GM19438 (cell line): ENCODE results near the gene MYO5B.
"Not testable (repeated sequence)": the region's sequence is repeated elsewhere in the genome, so short reads cannot be mapped to it uniquely, and the experiment has no call there.

Source experiments
- ATAC-seq: cut with Tn5 transposase; IDR thresholded peaks from one replicate; pipeline ENCODE4 v1.9.1; 2021; ENCODE audit warnings: low read depth; ENCODE audit not compliant: unreplicated experiment

The MYO5B gene

DNA sequence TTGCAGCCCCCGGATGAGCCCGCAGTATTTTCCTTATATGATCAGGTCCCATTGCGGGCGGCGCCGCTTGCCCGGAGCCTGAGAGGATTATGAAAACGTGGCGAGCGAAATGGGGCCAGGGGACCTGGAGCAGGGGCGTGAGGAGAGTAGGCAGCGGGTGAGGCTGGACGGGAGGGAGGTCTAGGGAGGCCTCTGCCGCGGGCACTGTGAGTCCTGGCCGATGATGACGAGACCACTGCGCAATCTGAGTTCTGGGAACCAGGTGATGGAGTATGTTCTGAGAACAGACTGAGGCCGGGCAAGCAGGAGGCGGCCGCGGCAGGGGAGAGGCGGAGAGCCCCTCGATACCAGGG, 380.8 kb downstream of the MYO5B start:
- ATAC-seq = peak; percentile 28

DNA sequence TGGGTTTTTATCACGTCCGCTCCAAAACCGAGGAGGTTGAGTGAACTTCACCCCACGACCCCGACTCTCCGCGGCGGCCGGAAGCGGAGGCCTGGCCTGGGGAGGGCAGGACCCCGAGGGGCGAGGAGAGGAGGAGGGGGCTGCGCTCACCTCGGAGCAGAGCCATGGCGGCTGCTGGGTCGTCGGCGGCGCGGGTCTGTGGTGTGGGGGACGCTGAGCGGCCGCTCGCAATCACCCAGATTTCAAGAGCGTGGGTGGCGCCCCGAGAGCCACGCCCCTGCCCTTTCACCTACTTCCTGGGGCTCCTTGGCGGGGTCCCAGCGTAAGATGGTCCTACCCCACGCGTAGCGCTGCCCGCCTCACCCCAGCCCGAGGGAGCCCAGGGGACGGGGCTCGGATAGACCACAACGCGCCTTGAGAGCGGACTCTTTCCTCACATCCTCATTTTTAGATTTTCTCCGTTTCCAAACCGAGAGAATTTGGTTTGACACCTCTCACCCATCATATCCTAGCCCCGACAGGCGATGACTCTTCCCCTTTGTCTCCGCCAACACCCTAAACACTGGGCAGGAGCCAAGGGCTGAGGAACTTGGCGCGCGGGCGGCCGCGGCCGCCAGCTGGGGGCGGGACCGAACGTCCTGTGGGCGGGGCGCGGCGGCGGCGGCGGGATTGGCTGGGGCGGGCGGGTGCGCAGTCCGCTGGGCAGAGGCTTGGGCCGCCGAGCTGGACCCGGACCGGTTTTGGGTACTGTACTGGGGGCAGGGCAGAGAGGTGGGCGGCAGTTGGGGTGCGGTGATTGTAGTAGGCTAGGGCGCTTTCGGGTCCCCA, 381.4 kb downstream of the MYO5B start, which contains the start of gene ACAA2:
Gene ACAA2 (minus strand): TSS at position 215 of the 828 bp plus-strand sequence. CDS start 49 bp downstream, at position 166.
- ATAC-seq = peak; percentile 78

DNA sequence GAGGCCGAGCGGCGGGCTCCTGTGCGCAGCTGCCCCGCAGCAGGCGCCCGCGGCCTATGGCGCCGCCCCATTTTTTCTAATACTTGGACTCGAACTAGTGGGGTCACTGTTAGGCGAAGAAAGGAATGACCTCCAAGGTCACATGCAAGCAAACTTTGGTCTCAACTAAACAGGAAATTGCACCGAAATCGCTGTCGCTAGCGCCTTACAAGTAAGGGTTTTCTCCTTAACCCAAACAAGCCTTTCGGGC, 382.0 kb downstream of the MYO5B start:
- ATAC-seq = peak; percentile 28

DNA sequence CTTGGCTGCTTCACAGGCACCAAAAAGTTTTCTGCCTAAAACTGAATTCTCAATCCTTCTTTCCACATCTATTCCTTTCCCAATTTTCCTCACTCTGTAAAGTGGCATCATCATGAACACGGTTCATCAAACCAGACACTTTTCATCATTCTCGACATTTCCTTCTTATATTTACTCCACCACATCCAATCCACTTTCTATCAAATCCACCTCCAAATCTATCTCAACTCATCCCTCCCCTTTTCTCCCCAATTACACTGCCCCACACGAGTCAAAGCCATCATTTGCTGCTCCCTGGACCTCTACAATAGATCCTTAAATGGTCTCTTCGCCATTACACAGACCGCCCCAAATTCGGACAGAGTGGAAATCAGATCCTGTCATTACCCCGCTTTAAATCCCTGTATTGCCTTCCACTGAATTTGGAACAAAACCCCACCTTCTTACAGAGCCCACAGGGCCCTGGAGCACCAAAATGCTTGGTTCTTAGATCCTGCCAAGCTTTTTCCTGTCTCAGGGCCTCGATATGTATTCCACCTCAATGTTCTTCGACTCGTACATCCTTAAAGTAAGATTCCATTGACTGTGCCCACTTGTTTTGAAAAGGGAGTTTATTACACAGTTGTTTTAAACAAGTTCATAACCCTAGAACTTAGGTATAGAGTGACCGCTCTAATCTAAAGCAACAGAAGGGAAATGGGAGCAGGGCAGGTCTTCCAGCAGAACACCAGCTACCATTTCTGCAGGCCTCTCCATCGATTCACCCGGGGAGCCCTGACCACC, 382.5 kb downstream of the MYO5B start:
- no peak for ATAC-seq

DNA sequence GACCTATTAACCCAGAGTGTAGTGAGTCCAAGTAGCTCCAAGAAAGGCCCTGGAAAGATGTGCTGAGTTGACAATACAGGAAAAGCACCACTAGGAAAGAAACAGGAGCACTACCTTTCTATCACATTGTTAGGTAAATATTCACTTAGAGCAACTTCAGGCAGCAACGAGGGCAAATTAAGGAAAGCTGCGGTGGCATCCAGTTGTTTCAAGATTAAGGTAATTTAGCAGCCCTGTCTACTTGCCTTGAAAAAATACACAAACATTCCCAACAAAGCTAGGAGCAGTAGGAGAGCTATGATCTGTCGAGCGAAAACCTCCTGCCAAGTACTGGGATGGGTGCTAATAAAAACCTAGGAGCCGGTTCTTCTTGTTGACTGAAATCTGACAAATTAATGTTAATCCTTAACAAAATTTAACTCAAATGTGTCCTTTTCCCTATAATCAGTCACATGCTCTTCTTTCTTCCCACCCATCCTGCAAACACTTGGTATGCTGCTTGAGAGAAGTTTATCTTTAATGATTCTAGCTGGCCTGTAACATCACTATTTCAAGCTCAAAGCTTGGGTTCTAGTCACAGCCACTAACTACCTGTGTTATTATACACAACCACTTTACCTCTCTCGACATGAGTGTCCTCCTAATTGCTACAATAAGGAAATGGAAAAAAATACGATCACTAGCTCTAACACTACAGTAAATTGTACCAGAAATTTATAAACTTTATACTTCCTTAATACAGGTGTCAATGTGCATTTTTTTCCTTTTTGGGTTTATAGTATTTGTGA, 383.6 kb downstream of the MYO5B start:
- no peak for ATAC-seq

DNA sequence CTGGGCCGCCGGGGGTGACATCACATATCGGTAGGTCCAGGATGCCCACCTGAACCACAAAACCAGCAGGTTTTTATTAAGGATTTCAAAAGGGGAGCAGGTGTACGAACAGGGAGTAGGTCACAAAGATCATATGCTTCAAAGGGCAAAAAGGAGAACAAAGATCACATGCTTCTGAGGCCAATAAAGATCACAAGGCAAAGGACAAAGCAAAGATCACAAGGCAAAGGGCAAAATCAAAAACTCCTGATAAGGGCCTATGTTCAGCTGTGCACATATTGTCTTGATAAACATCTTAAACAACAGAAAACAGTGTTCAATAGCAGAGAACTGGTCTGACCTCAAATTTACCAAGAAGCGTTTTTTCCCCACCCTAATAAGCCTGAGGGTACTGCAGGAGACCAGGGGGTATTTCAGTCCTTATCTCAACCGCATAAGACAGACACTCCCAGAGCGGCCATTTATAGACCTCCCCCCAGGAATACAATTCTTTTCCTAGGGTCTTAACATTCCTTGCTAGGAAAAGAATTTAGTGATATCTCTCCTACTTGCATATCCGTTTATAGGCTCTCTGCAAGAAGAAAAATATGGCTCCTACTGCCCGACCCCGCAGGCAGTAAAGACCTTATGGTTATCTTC, 386.3 kb downstream of the MYO5B start:
- not testable (repeated sequence) for ATAC-seq

DNA sequence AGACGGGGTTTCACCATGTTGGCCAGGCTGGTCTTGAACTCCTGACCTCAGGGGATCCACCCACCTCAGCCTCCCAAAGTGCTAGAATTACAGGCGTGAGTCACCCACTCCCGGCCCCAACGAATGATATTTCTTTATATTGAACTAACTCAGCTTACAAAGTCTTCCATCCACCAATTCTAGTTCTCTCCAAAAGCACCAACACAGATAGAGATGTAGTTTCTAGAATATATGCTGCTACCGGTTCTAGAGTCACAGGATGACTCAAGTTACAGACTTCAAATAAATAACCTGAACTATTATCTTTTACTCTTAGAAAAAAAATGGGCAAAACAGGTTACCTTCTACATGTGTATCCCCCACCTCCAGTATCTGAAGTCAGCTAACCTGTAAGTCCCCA, 390.9 kb downstream of the MYO5B start:
- no peak for ATAC-seq

DNA sequence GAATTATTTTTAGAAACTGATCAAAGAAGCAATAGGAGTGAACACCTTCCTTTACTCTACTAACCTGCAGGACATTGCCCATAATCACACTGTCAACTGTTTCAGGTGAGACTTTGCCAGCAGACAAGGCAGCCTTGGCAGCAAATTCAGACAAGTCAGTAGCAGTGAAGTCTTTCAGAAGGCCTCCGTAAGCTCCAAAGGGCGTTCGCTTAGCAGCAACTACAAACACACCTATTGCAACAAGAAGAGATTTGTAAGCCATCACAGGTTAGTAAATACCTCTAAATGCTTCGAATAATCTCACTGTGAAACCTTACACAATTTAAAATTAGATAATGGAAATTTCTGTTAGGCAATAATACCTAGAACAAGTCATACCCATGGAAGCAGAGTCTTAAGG, 392.3 kb downstream of the MYO5B start:
- ATAC-seq = no peak

DNA sequence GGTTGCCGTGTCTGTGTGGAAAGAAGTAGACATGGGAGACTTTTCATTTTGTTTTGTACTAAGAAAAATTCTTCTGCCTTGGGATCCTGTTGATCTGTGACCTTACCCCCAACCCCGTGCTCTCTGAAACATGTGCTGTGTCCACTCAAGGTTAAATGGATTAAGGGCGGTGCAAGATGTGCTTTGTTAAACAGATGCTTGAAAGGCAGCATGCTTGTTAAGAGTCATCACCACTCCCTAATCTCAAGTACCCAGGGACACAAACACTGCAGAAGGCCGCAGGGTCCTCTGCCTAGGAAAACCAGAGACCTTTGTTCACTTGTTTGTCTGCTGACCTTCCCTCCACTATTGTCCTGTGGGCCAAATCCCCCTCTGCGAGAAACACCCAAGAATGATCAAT, 394.5 kb downstream of the MYO5B start:
- ATAC-seq = not testable (repeated sequence)

DNA sequence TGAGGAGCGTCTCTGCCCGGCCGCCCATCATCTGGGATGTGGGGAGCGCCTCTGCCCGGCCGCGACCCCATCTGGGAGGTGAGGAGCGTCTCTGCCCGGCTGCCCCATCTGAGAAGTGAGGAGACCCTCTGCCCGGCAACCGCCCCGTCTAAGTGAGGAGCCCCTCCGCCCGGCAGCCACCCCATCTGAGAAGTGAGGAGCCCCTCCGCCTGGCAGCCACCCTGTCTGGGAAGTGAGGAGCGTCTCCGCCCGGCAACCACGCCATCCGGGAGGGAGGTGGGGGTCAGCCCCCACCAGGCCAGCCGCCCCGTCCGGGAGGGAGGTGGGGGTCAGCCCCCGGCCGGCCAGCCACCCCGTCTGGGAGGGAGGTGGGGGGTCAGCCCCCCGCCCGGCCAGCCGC, 395.1 kb downstream of the MYO5B start:
- not testable (repeated sequence) for ATAC-seq

DNA sequence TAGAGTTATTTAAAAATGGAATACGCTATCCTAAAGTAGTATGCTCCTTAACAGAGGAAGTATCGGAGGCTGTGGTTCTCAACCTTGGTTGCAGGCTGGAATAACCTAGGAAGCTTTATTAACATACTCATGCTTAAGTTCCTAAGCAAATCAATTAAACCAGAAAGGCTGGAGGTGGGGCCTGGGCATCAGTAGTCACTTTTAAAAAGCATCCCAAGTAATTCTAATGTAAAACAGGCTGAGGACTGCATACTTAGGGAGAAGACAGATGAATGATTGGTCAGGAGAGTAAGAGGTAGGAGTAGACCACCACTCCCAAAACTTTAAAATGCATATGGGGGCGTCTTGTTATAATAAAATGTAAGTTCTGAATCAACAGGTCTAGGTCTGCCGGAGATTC, 396.9 kb downstream of the MYO5B start:
- ATAC-seq = no peak

DNA sequence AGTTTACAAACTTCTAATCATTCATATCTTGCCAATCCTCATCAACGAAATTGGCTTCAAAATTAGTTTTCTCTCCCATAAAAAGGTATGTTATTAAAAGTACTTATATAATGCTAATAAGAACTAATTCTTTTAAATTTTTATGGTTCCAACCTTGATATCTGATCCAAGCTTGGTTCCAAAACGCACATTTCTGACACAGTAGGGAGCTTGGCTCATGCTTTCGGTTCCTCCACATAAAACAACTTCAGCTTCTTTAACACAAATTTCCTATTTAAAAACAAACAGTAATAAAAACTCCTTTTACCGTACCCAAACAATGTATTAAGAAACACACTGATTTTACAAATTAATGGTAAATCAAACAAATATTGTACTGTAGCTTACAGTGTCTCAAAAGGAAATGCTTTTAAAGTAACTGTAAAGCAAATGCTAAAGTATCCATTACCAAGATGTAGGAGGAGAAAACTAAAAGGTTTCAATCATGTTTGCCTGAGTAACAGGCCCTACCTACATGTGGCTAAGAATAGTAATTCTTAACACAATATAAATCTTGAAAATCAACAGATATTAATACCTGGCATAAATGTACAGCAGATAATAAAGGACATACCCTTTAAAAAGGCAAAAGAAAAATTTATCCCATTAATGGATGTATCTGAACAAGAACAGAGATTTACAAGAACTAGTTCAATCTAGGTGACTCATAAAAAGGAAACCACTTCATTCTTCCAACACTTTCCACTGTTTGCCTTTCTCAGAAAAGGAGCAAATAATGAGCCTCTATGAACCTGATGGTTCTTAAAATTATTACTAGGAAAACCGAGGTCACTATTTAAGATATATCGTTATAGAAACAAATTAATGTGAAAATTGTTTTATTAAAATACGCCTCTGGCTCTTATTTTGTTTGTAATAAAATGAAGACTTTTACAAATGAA, 399.1 kb downstream of the MYO5B start:
- no peak for ATAC-seq

DNA sequence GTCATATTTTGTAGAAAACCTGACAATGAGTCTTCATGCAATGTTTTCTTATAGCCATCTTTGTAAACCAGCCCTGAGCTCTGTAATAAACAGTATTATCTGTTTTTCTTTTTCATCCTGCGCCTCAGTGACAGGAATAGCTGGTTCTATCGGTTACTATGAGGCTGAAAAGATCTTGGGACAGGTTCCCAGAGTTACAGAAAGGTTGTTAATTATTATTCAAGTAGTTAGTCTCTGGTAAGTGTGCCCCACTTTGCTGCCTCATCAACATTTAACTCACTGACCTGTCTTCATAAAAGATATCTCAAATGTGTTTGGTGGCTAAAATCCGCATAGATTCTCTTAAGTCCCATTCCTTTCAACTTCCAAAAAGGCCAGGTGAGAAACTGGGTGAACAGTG, 400.2 kb downstream of the MYO5B start:
- no peak for ATAC-seq

DNA sequence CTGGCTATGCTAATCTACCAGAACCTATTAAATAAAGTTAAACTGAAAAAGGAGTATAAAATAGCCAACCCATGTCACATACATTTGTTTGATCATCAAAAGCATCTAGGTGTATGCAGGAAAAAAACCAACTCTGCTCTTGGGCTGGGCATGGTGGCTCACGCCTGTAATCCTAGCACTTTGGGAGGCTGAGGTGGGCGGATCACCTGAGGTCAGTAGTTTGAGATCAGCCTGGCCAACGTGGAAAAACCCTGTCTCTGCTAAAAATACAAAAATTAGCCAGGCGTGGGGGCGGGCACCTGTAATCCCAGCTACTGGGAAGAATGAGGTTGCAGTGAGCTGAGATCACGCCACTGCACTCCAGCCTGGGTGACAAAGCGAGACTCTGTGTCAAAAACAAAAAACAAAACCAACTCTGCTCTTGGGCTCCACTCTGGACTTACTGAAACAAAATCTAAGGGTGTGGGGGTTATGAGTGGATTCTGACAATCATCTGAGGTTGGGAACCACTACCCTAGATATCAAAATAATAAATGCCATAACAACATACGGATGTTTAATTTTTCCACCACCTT, 405.3 kb downstream of the MYO5B start:
- ATAC-seq = not testable (repeated sequence)

DNA sequence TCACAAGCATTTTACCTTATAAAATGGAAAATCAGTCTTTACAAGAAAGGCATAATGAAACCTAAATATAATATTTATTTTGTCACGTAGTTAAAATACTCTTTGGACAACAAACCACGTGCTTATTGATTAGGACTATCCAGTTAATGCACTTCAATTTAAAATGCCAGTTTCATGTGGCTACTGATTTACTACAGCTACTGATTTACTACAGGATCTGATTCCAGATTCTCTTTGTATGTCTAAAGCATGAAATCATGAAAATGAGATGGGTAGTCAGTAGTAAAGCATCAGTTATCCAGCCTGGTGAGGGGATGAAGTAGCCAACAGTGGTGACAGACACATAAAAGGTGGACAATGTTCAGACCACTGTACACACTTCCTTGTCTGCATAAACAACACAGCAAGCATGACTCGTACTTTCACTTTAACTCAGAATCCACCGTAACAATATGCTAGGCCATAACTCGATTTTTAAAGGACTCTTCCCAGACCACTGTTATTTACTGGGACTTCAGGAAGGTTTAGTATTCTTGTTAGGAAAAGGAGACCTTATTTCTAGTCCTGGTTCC, 406.5 kb downstream of the MYO5B start:
- ATAC-seq = peak; percentile 53

DNA sequence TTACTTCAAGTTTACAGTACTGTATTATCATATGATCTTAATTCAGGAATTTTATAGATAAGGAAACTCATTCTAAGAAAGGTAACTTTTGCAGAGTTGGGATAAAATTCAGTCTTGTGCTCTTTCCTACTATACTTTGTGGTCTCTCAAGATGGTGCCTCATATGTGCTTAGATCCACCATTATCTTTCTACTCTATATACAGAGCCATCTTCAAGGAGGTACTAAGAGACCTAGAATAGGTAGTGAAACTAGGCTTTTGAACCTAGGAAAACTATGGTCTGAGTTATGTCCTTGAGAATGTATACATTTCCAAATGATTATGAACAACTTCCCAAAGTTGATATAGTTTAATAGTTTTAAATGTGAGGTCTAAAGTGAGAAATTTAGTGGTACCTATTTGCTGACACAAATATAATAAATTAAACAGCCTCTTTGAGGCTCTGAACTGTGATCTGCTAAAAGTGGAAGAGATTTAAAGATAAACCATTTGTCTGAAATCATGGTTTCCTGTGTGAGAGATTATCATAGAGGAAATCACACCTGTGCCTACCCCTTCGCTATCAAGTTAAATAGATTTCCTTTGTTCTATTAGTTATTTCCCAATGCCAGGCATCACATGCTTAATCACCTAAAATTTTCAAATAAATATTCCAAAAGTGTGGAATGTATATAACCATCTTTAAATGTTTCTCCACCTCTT, 408.8 kb downstream of the MYO5B start:
- no peak for ATAC-seq

DNA sequence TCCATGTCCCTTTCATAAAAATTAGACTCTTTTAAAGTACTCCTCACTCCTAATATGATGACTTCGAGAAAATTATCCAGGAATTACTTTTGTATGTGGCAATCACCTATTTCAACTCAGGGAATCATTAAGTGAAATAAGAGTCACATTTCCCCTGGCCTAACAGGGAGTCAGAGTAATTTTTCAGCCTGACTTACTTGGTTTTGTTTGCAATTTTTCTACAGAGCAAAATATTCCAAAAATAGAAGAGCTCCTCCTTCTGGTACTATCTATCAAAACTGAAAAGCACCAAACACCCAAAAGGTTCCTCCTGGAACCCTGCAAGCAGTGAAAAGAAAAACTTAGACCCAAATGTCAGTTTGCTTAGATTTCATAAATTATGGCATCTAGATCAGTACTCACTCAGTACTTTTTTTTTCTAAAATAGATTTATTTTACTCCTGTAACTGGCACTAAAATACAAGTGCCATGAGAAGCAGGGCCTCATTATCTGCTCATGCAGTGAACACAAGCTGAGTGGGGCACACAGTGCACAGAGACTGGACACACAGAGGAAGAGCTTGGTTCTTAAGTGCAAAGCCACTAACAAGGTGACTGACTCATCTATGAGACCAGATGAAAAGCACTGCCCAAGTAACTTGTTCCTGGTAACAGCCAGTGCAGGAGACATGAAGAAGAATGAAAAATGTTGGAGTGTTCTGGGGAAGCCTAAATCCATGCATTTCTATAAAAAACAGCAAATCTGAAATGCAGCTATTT, 410.3 kb downstream of the MYO5B start:
- ATAC-seq = no peak

DNA sequence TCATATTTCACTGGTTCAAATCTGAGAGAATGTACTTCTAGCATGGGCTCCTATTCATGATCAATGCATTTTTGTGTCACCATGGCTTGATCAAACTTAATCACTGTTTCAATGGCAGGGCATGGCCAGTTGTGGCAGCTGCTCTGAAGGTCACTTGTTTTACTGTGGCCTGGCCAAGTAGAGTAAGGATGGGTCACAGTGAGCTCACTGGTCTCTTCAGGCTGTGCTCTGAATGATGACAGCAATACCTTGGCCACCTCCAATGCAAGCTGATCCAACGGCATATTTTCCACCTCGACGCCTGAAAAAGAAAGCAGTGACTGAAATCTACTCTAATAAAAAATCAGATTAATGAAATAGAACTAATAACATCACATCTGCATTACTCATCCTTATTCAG, 411.3 kb downstream of the MYO5B start:
- not testable (repeated sequence) for ATAC-seq
